ENCODE measurements around the gene ACVR2A.

The ACVR2A gene

DNA sequence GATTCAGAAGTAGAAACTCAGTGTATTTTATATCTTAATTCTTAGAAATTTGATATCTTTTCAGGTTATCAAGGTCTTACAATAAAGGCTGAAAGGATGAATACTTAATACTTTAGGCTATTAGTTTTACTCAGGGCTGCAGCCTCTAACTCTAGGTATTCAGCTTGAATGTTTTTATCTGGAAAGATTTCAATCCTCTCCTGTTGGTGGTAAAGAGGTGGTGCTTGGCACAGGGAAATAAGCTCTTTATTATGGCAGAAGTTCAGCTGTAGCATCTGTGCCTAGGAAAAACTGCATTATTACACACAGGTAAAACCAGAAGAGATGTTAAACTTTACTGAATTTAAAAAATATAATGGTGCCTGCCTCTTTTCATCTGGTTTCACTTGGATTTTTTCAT is 11.1 kb downstream of the ACVR2A start:
- DNase-seq, result no peak

- DNase-seq, result no peak
Observed at GRCh38 chr2:147860009-147860408, 15.2 kb downstream of the ACVR2A start.

DNA sequence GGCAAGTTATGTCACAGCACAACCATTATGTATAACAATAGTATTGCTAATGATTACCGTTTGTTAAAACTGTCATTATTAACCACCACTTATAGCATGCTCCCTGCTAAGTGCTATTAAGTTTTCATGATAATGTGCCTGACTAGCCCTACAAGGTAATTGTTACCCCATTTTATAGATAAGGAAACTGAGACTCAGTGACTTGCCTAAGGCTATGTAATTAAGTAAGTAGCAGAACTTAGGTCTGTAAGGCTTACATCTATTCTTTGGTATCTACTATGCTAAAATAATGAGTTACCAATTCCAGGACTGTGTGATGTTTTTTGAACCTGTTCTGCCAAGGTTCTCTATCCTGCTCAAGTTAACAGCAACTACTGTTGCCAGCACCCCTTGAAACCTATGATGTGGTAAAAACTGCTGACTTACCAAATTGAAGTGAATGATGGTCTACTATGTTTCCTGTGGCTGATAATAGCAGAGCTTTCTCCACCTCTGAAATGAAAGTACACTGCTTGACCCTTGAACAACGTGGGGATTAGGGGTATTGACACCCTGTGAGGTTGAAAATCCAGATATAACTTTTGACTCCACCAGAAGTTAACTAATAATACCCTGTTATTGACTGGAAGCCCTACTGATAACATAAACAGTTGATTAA is 18.2 kb downstream of the ACVR2A start:
- no peak for DNase-seq

- no peak for DNase-seq
Observed at GRCh38 chr2:147863835-147864234, 19.0 kb downstream of the ACVR2A start.

- no peak for DNase-seq
Observed at GRCh38 chr2:147865560-147865959, 20.7 kb downstream of the ACVR2A start.

GRCh38 chr2:147867050-147867449 is 22.2 kb downstream of the ACVR2A start:
- peak; percentile 84 for DNase-seq

DNA sequence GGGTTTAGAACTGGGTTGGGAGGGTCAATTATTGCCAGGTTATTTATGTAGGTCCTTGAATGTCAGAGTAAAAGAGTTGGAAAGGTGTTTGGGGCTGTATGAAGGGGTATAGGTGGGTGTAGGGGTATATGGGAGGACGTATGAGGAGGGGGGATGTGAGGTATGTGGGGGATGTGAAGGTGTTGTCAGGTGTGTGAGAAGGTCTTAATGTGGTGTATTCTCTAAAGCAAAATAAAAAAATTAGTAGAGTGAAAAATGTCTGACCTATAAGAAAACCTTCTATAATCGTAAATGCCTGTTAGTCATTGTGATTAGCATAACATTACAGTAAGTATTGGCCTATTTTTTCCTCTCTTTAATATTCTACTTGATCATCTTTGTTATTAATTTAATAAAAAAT is 25.1 kb downstream of the ACVR2A start:
- DNase-seq, result no peak

GRCh38 chr2:147872967-147873366 is 28.1 kb downstream of the ACVR2A start:
- DNase-seq, result no peak

- DNase-seq, result no peak
Observed at GRCh38 chr2:147873859-147874483, 29.1 kb downstream of the ACVR2A start.

- no peak for DNase-seq
Observed at GRCh38 chr2:147879846-147880245, 35.0 kb downstream of the ACVR2A start.

DNA sequence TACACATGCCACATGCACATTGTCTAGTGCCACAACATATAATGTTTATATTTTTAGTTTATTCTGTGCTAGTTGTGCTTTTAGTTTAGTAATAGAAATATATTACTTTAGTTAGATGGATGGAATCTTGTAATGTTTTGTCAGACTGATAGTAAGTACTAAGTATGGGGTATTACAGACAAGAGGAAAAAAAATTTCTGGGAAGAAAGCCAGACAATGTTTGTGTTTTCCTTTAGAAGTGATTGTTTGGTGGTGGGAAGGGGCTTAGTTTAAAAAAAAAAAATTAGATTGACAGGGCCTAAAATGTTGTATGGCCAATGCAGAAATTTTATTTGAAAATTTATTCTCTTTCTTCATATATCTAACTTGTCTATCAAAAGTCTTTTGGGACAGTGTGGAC is 37.8 kb downstream of the ACVR2A start:
- DNase-seq, result no peak

DNA sequence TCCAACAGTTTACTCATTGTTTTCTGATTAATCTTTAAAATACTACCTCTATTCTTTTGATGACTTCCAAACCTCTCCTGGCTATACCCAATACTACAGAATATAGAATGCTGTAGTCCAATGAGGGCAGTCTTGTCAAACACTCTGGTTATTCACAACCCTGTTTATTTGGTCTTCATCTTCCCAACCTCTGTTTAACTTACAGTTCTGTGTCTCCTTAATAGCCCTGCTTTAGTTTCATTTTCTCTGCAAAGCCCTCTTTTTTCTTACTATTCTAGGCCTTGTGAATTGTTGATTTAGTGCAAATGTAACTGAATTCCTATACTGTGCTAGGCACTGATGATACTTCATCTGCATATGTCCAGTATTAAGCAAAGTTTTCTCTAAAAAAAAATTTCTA is 40.0 kb downstream of the ACVR2A start:
- no peak for DNase-seq

GRCh38 chr2:147886136-147886535 is 41.3 kb downstream of the ACVR2A start:
- DNase-seq, result no peak

GRCh38 chr2:147888680-147889079 is 43.9 kb downstream of the ACVR2A start:
- no peak for DNase-seq

DNA sequence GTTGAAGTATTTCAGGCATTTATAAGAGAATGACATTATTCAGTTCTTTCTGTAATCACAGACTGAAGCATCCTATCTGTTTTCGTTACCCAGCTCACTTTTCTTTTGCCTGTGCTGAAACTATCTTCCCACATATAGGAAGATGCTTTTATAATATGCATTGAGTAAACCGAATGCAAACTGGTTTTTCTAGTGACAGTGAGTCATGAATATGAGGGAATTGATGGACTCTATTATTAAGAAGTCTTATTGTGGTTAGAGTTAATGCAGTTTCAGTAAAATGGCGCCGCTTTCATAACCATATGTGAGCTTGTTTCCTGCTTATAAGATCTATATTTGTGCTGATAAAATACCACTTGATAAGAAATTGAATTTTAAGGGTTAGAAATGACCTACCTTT is 59.2 kb downstream of the ACVR2A start:
- DNase-seq, result no peak

GRCh38 chr2:147909178-147909577 is 64.3 kb downstream of the ACVR2A start:
- no peak for DNase-seq

DNA sequence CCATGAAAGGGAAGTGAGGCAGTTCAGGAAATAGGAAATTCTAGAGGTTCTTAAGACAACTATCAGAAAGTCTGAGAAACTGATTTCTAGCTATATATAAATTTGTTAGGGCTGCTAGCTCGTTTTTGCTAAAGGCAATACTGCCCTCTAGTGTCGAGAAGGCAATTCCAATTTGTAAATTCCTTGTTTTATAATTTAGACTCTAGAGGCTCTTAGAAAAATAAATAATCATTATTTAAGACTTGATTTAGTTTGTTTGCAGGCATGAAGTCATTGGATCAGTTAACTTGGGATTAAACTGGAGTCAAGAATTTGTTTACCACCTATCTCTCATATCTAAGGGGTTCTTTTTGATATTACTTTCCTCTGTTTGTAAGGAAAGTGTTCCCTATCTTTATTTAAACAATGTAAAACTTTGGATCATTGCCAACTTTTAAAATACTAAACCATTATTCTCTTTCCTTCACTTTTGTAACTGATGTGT is 66.2 kb downstream of the ACVR2A start:
- DNase-seq, result peak; percentile 37

GRCh38 chr2:147913701-147914480 is 69.1 kb downstream of the ACVR2A start:
- peak; percentile 88 for DNase-seq

GRCh38 chr2:147916067-147916466 is 71.2 kb downstream of the ACVR2A start:
- no peak for DNase-seq

DNA sequence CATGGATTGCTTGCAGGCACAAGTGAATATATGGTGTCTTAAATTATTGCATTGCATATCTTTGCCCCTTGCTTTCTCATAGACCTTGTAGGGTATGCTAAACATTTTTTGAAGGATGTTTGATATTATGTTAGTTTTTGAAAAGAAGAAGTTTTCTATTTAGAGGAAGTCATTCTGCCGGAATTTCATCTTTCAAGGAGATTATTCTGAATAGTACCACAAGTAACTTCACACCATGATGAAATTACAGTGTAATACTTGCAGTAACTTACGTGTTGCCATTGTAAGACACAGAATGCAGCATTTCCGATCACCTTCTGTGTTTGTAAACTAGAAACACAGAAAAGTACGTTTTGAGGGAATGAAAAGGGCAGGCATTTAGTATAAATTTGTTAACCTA is 71.9 kb downstream of the ACVR2A start:
- DNase-seq, result peak; percentile 41

DNA sequence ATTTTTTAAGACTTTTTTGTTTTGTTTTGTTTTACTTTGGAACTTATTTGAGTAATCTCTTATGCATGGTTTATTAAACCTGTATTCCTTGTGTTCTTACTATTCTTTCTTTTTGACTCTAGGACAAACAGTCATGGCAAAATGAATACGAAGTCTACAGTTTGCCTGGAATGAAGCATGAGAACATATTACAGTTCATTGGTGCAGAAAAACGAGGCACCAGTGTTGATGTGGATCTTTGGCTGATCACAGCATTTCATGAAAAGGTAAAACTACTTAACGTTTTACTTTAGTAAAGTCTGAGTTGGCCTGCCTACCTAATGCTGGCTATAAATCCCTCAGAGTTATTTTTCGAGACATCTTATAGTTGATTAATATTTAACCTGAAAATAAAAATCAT is 72.3 kb downstream of the ACVR2A start:
- DNase-seq, result no peak

DNA sequence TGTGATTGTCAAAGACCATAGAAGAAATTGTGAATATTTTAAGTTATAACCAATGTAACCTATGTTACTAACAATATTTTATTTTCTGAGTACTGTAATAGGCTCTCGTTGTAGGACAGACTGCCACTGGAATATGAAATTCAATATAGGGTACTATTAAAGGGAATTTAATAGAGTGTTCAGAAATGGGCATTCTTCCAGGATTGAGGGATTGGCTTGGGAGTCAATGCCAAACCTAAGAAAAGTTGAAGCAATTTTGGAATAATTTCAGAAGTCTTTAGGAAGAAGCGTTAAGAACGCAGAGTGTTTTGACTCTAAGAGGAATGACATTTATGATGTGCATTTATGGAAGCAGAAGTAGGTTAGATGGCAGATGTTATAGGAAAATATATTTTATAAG is 79.0 kb downstream of the ACVR2A start:
- no peak for DNase-seq

DNA sequence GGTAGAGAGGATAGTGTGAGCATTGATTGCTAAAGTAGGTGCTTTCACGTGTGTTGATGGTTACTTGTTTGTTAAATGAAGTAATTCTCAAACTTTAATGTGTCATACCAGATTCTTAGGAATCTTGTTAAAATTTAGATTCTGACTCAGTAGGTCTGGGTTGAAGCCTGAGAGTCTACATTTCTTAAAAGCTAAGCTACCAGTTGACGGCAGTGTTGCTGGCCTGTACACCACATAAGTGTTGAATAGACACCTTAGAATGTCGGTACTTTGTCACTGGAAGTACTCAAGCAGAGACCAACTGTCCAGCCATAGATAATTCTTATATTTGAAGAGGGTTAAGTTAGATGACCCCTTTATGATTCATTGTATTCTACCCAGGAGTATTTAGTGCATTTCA is 79.8 kb downstream of the ACVR2A start:
- DNase-seq, result no peak

DNA sequence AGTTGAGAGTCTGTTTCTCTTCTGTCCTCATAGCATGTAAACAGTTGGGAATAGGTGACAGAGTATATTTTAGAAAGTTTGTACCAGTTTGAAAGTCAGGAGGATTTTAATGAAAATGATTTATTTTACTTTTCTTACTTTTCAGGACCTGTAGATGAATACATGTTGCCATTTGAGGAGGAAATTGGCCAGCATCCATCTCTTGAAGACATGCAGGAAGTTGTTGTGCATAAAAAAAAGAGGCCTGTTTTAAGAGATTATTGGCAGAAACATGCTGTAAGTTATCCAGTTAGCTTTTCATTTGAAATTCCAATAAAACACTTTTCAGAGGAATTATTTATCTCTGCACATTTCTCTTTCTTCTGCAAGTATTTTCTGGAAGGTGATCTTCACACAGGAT is 81.1 kb downstream of the ACVR2A start:
- DNase-seq, result no peak
